RWPE2 (cell line): ENCODE measurements around the gene CFAP53.
A peak's percentile ranks its signal among the peaks of the same experiment; 100 is the strongest.

Experiments used
- ATAC-seq: fragments of 200-7000 bp; cut with Tn5 transposase; 3 replicates; pipeline ENCODE4 v1.9.1; 2021; ENCODE audit warnings: low read depth
- DNase-seq: peaks from one replicate; pipeline ENCODE4 v3.0.0-alpha.2; 2020; ENCODE audit warnings: low spot score
- H3K27ac ChIP-seq: fragments of 450-650 bp; 2 replicates; pipeline ENCODE4 v1.5.1; 2017; ENCODE audit warnings: mild to moderate bottlenecking; ENCODE audit not compliant: poor library complexity, severe bottlenecking
- H3K27me3 ChIP-seq: fragments of 250-450 bp; sonication (Bioruptor Pico); 2 replicates; pipeline ENCODE4 v1.5.1; 2021; ENCODE audit warnings: mild to moderate bottlenecking, moderate library complexity; ENCODE audit not compliant: insufficient read depth, poor library complexity, severe bottlenecking
- H3K36me3 ChIP-seq: fragments of 250-450 bp; sonication (Bioruptor Pico); 2 replicates; pipeline ENCODE4 v1.5.1; 2020; ENCODE audit warnings: low read depth, mild to moderate bottlenecking, moderate library complexity
- H3K4me1 ChIP-seq: fragments of 250-450 bp; sonication (Bioruptor Pico); 2 replicates; pipeline ENCODE4 v1.5.1; 2021; ENCODE audit warnings: mild to moderate bottlenecking, moderate library complexity; ENCODE audit not compliant: insufficient read depth, poor library complexity, severe bottlenecking
- H3K4me3 ChIP-seq: fragments of 250-450 bp; sonication (Bioruptor Pico); 2 replicates; pipeline ENCODE4 v1.5.1; 2021; ENCODE audit warnings: mild to moderate bottlenecking, moderate library complexity; ENCODE audit not compliant: severe bottlenecking
- H3K9me3 ChIP-seq: fragments of 250-450 bp; sonication (Bioruptor Pico); 2 replicates; pipeline ENCODE4 v1.5.1; 2021; ENCODE audit warnings: mild to moderate bottlenecking, moderate library complexity; ENCODE audit not compliant: severe bottlenecking
- TF ChIP-seq, protein P1 (sequence below): fragments of 450-650 bp; IDR thresholded peaks from one replicate; pipeline ENCODE4 v1.5.1; 2017; ENCODE audit warnings: mild to moderate bottlenecking, moderate library complexity; ENCODE audit not compliant: poor library complexity, severe bottlenecking

CFAP53 gene

DNA sequence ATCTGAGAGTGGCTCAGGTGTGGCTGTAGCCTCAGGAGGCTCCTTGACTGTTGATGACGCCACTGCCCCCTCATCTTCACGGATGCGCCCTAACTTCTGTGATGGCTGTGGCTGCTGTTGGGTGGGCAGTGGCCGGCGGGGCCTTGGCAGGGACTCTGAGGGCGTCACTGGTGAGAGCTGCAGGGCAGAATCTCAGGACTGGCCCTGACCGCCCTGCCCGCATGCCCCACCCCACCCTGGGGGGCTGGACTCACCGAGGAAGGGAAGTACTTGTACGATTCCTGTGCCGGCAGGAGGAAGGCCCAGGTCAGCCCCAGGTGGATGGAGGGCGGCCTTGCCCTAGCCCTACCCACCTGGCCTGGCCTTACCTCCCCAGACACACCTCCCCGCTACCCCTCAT is 18.8 kb upstream of the CFAP53 start:
- DNase-seq, result no peak
- ATAC-seq, result no peak
- Histone ChIP-seq H3K4me1 (peaks cover 2% of the 10 kb centered on the region), H3K36me3 (peaks cover 30% of the 10 kb centered on the region), H3K4me3 (no peak overlapping the region), H3K27me3 (no peaks in the 10 kb centered on the region), H3K9me3 (no peaks in the 10 kb centered on the region), H3K27ac (peak overlapping the region; percentile 12)
- TF ChIP-seq, protein P1, sequence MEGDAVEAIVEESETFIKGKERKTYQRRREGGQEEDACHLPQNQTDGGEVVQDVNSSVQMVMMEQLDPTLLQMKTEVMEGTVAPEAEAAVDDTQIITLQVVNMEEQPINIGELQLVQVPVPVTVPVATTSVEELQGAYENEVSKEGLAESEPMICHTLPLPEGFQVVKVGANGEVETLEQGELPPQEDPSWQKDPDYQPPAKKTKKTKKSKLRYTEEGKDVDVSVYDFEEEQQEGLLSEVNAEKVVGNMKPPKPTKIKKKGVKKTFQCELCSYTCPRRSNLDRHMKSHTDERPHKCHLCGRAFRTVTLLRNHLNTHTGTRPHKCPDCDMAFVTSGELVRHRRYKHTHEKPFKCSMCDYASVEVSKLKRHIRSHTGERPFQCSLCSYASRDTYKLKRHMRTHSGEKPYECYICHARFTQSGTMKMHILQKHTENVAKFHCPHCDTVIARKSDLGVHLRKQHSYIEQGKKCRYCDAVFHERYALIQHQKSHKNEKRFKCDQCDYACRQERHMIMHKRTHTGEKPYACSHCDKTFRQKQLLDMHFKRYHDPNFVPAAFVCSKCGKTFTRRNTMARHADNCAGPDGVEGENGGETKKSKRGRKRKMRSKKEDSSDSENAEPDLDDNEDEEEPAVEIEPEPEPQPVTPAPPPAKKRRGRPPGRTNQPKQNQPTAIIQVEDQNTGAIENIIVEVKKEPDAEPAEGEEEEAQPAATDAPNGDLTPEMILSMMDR, result no peak

DNA sequence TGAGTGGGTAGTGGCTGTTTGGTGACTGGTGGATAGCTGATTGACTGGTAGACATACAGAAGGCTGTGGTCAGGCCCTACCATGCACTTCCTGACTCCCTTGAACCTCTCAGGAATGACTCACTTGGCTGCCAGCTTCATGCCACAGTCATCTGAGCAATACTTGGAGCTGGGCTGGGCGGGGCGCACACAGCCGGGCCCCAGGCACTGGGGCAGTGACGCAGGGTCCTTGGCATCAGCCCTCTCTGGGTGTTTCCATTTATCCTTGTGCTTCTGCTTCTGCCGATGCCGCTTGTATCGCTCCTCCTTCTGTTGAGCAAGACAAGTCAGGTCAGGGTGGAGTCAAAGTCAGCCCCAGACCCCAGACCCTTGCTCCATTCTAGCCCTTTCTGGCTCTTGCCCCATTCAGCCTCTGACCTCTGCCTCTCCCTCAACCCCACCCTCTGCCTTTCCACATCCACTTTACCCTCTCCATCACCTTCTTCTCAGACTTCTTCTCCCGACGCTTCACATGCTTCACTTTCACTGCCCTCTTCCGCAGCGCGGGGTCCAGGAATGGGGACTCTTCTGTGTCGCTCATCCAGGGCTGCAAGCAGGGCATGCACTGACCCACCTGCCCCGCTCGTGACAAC is 18.1 kb upstream of the CFAP53 start:
- Histone ChIP-seq H3K4me1 (peaks cover 5% of the 10 kb centered on the region), H3K36me3 (peaks cover 34% of the 10 kb centered on the region), H3K4me3 (no peak overlapping the region), H3K9me3 (no peaks in the 10 kb centered on the region), H3K27ac (peak overlapping the region; percentile 12), H3K27me3 (no peaks in the 10 kb centered on the region)
- TF ChIP-seq, protein P1, result no peak
- no peak for DNase-seq
- no peak for ATAC-seq

DNA sequence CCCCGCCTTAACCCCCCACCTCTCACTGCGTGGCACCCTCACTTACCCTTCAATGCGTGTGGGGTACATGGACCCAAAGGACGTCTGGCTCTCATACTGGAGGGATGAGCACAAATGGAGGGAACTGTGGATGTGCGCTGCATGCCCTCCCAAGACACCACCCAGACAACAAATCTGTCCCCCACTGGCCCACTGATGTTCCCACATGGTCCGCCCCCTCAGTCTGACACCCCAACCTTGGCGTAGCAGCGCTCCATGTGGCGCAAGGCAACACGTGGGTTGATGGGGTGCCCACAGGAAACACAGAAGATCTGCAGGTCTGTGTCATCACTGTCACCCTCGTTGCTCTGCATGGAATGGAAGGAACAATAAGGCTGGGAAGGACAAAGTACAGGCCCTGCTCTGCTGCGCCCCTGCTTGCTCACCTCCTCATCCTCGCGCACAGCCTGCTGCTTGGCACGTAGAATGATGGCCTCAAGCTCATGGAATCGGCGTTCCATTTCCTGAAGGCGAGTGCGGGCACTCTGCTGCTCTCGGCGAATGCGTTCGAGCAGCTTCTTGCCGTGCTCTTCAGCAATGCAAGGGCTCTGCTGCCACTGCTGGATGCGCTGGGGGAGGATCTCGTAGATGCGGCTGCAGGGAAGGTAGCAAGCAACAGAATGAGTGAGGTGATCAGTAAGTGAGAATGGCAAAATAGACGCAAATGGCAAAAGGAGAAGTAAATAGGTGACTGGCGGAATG is 17.3 kb upstream of the CFAP53 start:
- Histone ChIP-seq H3K4me3 (no peak overlapping the region), H3K27ac (peak overlapping the region; percentile 12), H3K4me1 (peaks cover 13% of the 10 kb centered on the region)

DNA sequence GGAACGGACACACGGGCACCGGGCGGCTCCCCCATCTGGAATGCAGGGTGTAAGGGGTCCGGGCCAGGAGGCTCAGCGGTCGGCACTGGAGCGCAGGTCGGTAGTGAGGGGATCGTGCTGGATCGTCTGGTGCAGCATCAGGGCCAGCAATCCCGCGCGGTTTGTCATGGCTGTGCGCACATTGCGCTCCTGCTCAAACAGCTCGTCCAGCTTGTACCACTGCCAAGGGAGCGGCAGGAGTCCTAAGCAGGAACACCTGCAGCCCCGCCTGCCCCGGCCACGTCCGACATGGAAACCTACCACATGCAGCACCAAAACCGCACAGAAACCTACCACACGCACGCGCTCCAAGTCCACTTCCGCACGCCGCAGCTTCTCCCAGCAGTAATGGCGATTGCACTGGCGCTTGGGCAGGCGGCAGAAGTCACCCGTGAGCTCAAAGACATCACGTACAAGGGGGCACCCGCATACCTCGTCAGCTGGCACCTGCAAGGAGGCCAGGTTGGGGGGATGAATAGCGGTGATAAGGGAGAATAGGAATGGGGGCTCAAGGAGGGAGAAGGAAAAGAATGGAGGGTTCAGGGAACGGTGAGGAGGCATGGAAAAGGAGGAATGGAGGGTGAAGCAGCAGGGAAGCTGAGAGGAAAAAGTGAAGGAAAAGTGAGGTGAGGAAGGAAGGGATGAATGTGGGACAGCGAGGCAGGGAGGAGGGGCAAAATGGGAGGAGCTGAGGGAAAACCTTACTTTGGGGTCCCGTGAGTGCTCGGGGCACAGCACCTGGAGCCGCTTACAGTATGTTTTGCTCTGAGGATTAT is 16.4 kb upstream of the CFAP53 start:
- TF ChIP-seq, protein P1, result no peak
- Histone ChIP-seq H3K27ac (no peak overlapping the region), H3K4me1 (peaks cover 17% of the 10 kb centered on the region), H3K27me3 (no peaks in the 10 kb centered on the region), H3K9me3 (no peaks in the 10 kb centered on the region), H3K4me3 (no peak overlapping the region), H3K36me3 (peaks cover 49% of the 10 kb centered on the region)
- ATAC-seq (no peak), DNase-seq (no peak)

More for the DNA sequence above, 17.3 kb upstream of the CFAP53 start:
- peaks cover 41% of the 10 kb centered on the region for H3K36me3 ChIP-seq
- TF ChIP-seq, protein P1, result no peak
- DNase-seq (no peak), ATAC-seq (no peak)
- no peaks in the 10 kb centered on the region for H3K27me3 ChIP-seq
- no peaks in the 10 kb centered on the region for H3K9me3 ChIP-seq
